OCI-LY7 (cell line): Measurements from ENCODE around the gene DPY19L2.
"Not testable (repeated sequence)": the region's sequence is repeated elsewhere in the genome, so short reads cannot be mapped to it uniquely, and the experiment has no call there.

Experiments
- CTCF ChIP-seq: fragments of 200-600 bp; sonication (generic); conservative IDR thresholded peaks from 2 replicates; pipeline ENCODE4 v1.5.1; 2014; ENCODE audit warnings: mild to moderate bottlenecking, antibody characterized with exemption, low read length, moderate library complexity, mixed read lengths
- EZH2phosphoT487 ChIP-seq: fragments of 200-600 bp; sonication (generic); IDR thresholded peaks from 2 replicates; pipeline ENCODE4 v1.6.1; 2018; ENCODE audit warnings: low read depth, borderline replicate concordance, mild to moderate bottlenecking, mixed run types, antibody characterized with exemption, low read length, moderate library complexity, mixed read lengths

- not testable (repeated sequence) for TF ChIP-seq CTCF, EZH2phosphoT487
Measured at GRCh38 chr12:63682617-63683016, 14.3 kb upstream of the DPY19L2 start.
